ENCODE results near the gene NSRP1. TPM values are rescaled to one million over a fixed set of nuclear protein-coding genes. Genes with fewer than 3 reads are reported as not detected.
"Not testable (repeated sequence)": the region's sequence is repeated elsewhere in the genome, so short reads cannot be mapped to it uniquely, and the experiment has no call there.

NSRP1 gene
- total and polyA plus RNA-seq, 2 experiments from 2014 or later: 7.7 to 54.8 TPM

DNA sequence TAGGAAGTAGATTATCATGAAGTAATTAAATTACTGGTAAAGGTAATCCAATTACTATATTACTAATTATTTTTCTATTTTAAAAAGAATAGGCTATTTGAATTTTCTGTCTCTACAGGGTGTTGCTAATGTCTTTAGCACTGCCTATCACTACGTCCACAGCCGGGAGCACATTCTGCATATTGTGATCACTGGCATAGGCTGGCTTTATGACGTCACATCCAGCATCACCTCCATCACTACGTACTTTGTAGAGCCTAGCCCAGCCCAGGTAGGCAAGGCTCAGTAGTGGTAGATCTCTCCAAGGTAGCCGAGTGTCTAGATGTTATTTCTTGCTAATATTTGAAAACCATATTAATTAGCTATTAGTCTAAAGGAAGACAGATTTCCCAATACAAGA lies 33.8 kb upstream of the NSRP1 start:
- H3K9me3 ChIP-seq (ENCODE audit: low read depth): no peaks in the 10 kb centered on the region
- peaks cover 28% of the 10 kb centered on the region for H3K27me3 ChIP-seq (replicated peaks; ENCODE audit: insufficient read depth)
- in situ Hi-C loops (cut with MboI): loop anchor here (10.0 kb wide), 1 partner anchor 48 kb away; no protein-coding TSS in a partner anchor
- H3K36me3 ChIP-seq (ENCODE audit: low read depth): no peaks in the 10 kb centered on the region
- WGBS, 2 experiments (ENCODE audit: low coverage in 1 of 2, low lambda C conversion rate in 2 of 2, missing lambda C conversion rate in 2 of 2): 58 to 63% methylated on average over 5 of the region's 5 CpGs
- no peak overlapping the region for H3K27ac ChIP-seq
- DNase-seq: no peak
- no peak overlapping the region for H3K9ac ChIP-seq
- H4K20me1 ChIP-seq (ENCODE audit: insufficient read depth): no peaks in the 10 kb centered on the region
- H3K79me2 ChIP-seq (ENCODE audit: insufficient read depth): no peaks in the 10 kb centered on the region
- no peak for TF ChIP-seq EZH2 (IDR thresholded peaks at IDR 0.05; ENCODE audit: insufficient read depth, poor library complexity, severe bottlenecking)
- no peak for TF ChIP-seq EZH2phosphoT487 (IDR thresholded peaks at IDR 0.05; ENCODE audit: insufficient read depth, low read depth)
- H3F3A ChIP-seq (ENCODE audit: insufficient read depth): no peaks in the 10 kb centered on the region
- no peaks in the 10 kb centered on the region for H3K4me1 ChIP-seq (ENCODE audit: insufficient read depth)
- H3K4me2 ChIP-seq (ENCODE audit: unreplicated experiment): no peak overlapping the region
- no peak overlapping the region for H3K4me3 ChIP-seq
- H3K9me2 ChIP-seq (ENCODE audit: insufficient read depth): no peaks in the 10 kb centered on the region
- no peak overlapping the region for H2AFZ ChIP-seq

- H3K9me3 ChIP-seq (ENCODE audit: low read depth): no peaks in the 10 kb centered on the region
- H3K27ac ChIP-seq: no peak overlapping the region
- H4K20me1 ChIP-seq (ENCODE audit: insufficient read depth): no peaks in the 10 kb centered on the region
- no peak for DNase-seq
- in situ Hi-C loops (cut with MboI): loop anchor here (10.0 kb wide), 1 partner anchor 50 kb away; no protein-coding TSS in a partner anchor
- 0 out of 2 replicates have a peak, but pooled peaks cover 16% of the 10 kb centered on the region for H3K27me3 ChIP-seq (replicated peaks; ENCODE audit: insufficient read depth)
- no peaks in the 10 kb centered on the region for H3F3A ChIP-seq (ENCODE audit: insufficient read depth)
- WGBS, 2 experiments (ENCODE audit: low coverage in 1 of 2, low lambda C conversion rate in 2 of 2, missing lambda C conversion rate in 2 of 2): 53 to 58% methylated on average over 4 to 6 of the region's 6 CpGs
- TF ChIP-seq EZH2phosphoT487 (IDR thresholded peaks at IDR 0.05; ENCODE audit: insufficient read depth, low read depth) (no peak), EZH2 (IDR thresholded peaks at IDR 0.05; ENCODE audit: insufficient read depth, poor library complexity, severe bottlenecking) (no peak)
- H3K36me3 ChIP-seq (ENCODE audit: low read depth): no peaks in the 10 kb centered on the region
- H2AFZ ChIP-seq: no peak overlapping the region
- no peaks in the 10 kb centered on the region for H3K9me2 ChIP-seq (ENCODE audit: insufficient read depth)
- no peak overlapping the region for H3K4me2 ChIP-seq (ENCODE audit: unreplicated experiment)
- H3K4me1 ChIP-seq (ENCODE audit: insufficient read depth): no peaks in the 10 kb centered on the region
- H3K4me3 ChIP-seq: no peak overlapping the region
- no peaks in the 10 kb centered on the region for H3K79me2 ChIP-seq (ENCODE audit: insufficient read depth)
- H3K9ac ChIP-seq: no peak overlapping the region
Measured at GRCh38 chr17:30084788-30085187, 31.8 kb upstream of the NSRP1 start.

GRCh38 chr17:30086896-30087295 lies 29.7 kb upstream of the NSRP1 start:
- H3K4me2 ChIP-seq (ENCODE audit: unreplicated experiment): no peak overlapping the region
- no peaks in the 10 kb centered on the region for H3K9me3 ChIP-seq (ENCODE audit: low read depth)
- in situ Hi-C loops (cut with MboI): loop anchor here (10.0 kb wide), 1 partner anchor 52 kb away; no protein-coding TSS in a partner anchor
- no peak overlapping the region for H3K27ac ChIP-seq
- no peaks in the 10 kb centered on the region for H4K20me1 ChIP-seq (ENCODE audit: insufficient read depth)
- no peaks in the 10 kb centered on the region for H3K36me3 ChIP-seq (ENCODE audit: low read depth)
- no peak overlapping the region for H3K4me3 ChIP-seq
- no peaks in the 10 kb centered on the region for H3K27me3 ChIP-seq (replicated peaks; ENCODE audit: insufficient read depth)
- H3F3A ChIP-seq (ENCODE audit: insufficient read depth): peaks cover 14% of the 10 kb centered on the region
- H3K9ac ChIP-seq: no peak overlapping the region
- no peak overlapping the region for H2AFZ ChIP-seq
- no peak for DNase-seq
- WGBS, 2 experiments (ENCODE audit: low coverage in 1 of 2, low lambda C conversion rate in 2 of 2, missing lambda C conversion rate in 2 of 2): 85 to 87% methylated on average over 2 of the region's 2 CpGs
- no peak for TF ChIP-seq EZH2phosphoT487 (IDR thresholded peaks at IDR 0.05; ENCODE audit: insufficient read depth, low read depth)
- no peak for TF ChIP-seq EZH2 (IDR thresholded peaks at IDR 0.05; ENCODE audit: insufficient read depth, poor library complexity, severe bottlenecking)
- H3K4me1 ChIP-seq (ENCODE audit: insufficient read depth): peaks cover 13% of the 10 kb centered on the region
- H3K9me2 ChIP-seq (ENCODE audit: insufficient read depth): no peaks in the 10 kb centered on the region
- no peaks in the 10 kb centered on the region for H3K79me2 ChIP-seq (ENCODE audit: insufficient read depth)

- not testable (repeated sequence) for H4K20me1 ChIP-seq (ENCODE audit: insufficient read depth); H3K9me3 ChIP-seq (ENCODE audit: low read depth); H3K9ac ChIP-seq; H3K9me2 ChIP-seq (ENCODE audit: insufficient read depth); H3K27me3 ChIP-seq (replicated peaks; ENCODE audit: insufficient read depth); H3K4me2 ChIP-seq (ENCODE audit: unreplicated experiment); H3K27ac ChIP-seq; H3K4me3 ChIP-seq; H2AFZ ChIP-seq; H3K79me2 ChIP-seq (ENCODE audit: insufficient read depth); H3K36me3 ChIP-seq (ENCODE audit: low read depth); DNase-seq
- 74 to 83% methylated on average over 3 of the region's 3 CpGs for WGBS, 2 experiments (ENCODE audit: low coverage in 1 of 2, low lambda C conversion rate in 2 of 2, missing lambda C conversion rate in 2 of 2)
- peaks cover 15% of the 10 kb centered on the region for H3K4me1 ChIP-seq (ENCODE audit: insufficient read depth)
- H3F3A ChIP-seq (ENCODE audit: insufficient read depth): peaks cover 14% of the 10 kb centered on the region
- in situ Hi-C loops (cut with MboI): loop anchor here (10.0 kb wide), 1 partner anchor 53 kb away; no protein-coding TSS in a partner anchor
Measured at GRCh38 chr17:30087431-30087830, 29.2 kb upstream of the NSRP1 start.

All from GM23248 (cell line).